RWPE2 (cell line): Measurements from ENCODE around the gene SERPINB12.

Experiments used
- ATAC-seq: fragments of 200-7000 bp; cut with Tn5 transposase; 3 replicates; pipeline ENCODE4 v1.9.1; 2021; ENCODE audit warnings: low read depth
- DNase-seq: peaks from one replicate; pipeline ENCODE4 v3.0.0-alpha.2; 2020; ENCODE audit warnings: low spot score
- H3K27ac ChIP-seq: fragments of 450-650 bp; 2 replicates; pipeline ENCODE4 v1.5.1; 2017; ENCODE audit warnings: mild to moderate bottlenecking; ENCODE audit not compliant: poor library complexity, severe bottlenecking
- H3K27me3 ChIP-seq: fragments of 250-450 bp; sonication (Bioruptor Pico); 2 replicates; pipeline ENCODE4 v1.5.1; 2021; ENCODE audit warnings: mild to moderate bottlenecking, moderate library complexity; ENCODE audit not compliant: insufficient read depth, poor library complexity, severe bottlenecking
- H3K36me3 ChIP-seq: fragments of 250-450 bp; sonication (Bioruptor Pico); 2 replicates; pipeline ENCODE4 v1.5.1; 2020; ENCODE audit warnings: low read depth, mild to moderate bottlenecking, moderate library complexity
- H3K4me1 ChIP-seq: fragments of 250-450 bp; sonication (Bioruptor Pico); 2 replicates; pipeline ENCODE4 v1.5.1; 2021; ENCODE audit warnings: mild to moderate bottlenecking, moderate library complexity; ENCODE audit not compliant: insufficient read depth, poor library complexity, severe bottlenecking
- H3K4me3 ChIP-seq: fragments of 250-450 bp; sonication (Bioruptor Pico); 2 replicates; pipeline ENCODE4 v1.5.1; 2021; ENCODE audit warnings: mild to moderate bottlenecking, moderate library complexity; ENCODE audit not compliant: severe bottlenecking
- H3K9me3 ChIP-seq: fragments of 250-450 bp; sonication (Bioruptor Pico); 2 replicates; pipeline ENCODE4 v1.5.1; 2021; ENCODE audit warnings: mild to moderate bottlenecking, moderate library complexity; ENCODE audit not compliant: severe bottlenecking
- CTCF ChIP-seq: fragments of 450-650 bp; IDR thresholded peaks from one replicate; pipeline ENCODE4 v1.5.1; 2017; ENCODE audit warnings: mild to moderate bottlenecking, moderate library complexity; ENCODE audit not compliant: poor library complexity, severe bottlenecking

The SERPINB12 gene

GRCh38 chr18:63518178-63519012 lies 23.8 kb upstream of the SERPINB12 start:
- H3K9me3 ChIP-seq: no peaks in the 10 kb centered on the region
- no peaks in the 10 kb centered on the region for H3K36me3 ChIP-seq
- TF ChIP-seq CTCF: peak; percentile 84
- H3K4me3 ChIP-seq: no peak overlapping the region
- DNase-seq: no peak
- no peaks in the 10 kb centered on the region for H3K27me3 ChIP-seq
- no peaks in the 10 kb centered on the region for H3K4me1 ChIP-seq
- H3K27ac ChIP-seq: no peak overlapping the region
- peak; percentile 88 for ATAC-seq

- no peaks in the 10 kb centered on the region for H3K27me3 ChIP-seq
- no peak for TF ChIP-seq CTCF
- DNase-seq (no peak), ATAC-seq (no peak)
- no peaks in the 10 kb centered on the region for H3K4me1 ChIP-seq
- H3K36me3 ChIP-seq: no peaks in the 10 kb centered on the region
- no peaks in the 10 kb centered on the region for H3K9me3 ChIP-seq
- H3K27ac ChIP-seq: no peak overlapping the region
- no peak overlapping the region for H3K4me3 ChIP-seq
Measured at GRCh38 chr18:63520053-63520685, 22.0 kb upstream of the SERPINB12 start.

GRCh38 chr18:63523660-63524059 lies 18.5 kb upstream of the SERPINB12 start:
- H3K27ac ChIP-seq: no peak overlapping the region
- TF ChIP-seq CTCF: peak; percentile 14
- DNase-seq: no peak
- H3K4me3 ChIP-seq: no peak overlapping the region
- H3K9me3 ChIP-seq: no peaks in the 10 kb centered on the region
- ATAC-seq: no peak
- H3K36me3 ChIP-seq: no peaks in the 10 kb centered on the region
- H3K4me1 ChIP-seq: no peaks in the 10 kb centered on the region
- no peaks in the 10 kb centered on the region for H3K27me3 ChIP-seq

- Histone ChIP-seq H3K9me3 (no peaks in the 10 kb centered on the region), H3K27ac (no peak overlapping the region), H3K4me3 (no peak overlapping the region), H3K36me3 (no peaks in the 10 kb centered on the region), H3K4me1 (no peaks in the 10 kb centered on the region), H3K27me3 (no peaks in the 10 kb centered on the region)
- ATAC-seq: no peak
- TF ChIP-seq CTCF: no peak
- DNase-seq: no peak
Measured at GRCh38 chr18:63527251-63527650, 14.9 kb upstream of the SERPINB12 start.
